Myometrial cell (primary cell): ENCODE measurements around the gene CYB5R2. TPM values are rescaled to one million over a fixed set of nuclear protein-coding genes. Genes with fewer than 3 reads are reported as not detected.

Experiments used
- total RNA-seq: library from RNA; depleted of rRNA; stranded (reverse); fragments of >200 nt; gene quantifications from 2 replicates; pipeline ENCODE4 v1.2.3, GENCODE V29; 2015

CYB5R2 gene
- 89.5 and 93.7 TPM in 2 replicates for total RNA-seq

DNA sequence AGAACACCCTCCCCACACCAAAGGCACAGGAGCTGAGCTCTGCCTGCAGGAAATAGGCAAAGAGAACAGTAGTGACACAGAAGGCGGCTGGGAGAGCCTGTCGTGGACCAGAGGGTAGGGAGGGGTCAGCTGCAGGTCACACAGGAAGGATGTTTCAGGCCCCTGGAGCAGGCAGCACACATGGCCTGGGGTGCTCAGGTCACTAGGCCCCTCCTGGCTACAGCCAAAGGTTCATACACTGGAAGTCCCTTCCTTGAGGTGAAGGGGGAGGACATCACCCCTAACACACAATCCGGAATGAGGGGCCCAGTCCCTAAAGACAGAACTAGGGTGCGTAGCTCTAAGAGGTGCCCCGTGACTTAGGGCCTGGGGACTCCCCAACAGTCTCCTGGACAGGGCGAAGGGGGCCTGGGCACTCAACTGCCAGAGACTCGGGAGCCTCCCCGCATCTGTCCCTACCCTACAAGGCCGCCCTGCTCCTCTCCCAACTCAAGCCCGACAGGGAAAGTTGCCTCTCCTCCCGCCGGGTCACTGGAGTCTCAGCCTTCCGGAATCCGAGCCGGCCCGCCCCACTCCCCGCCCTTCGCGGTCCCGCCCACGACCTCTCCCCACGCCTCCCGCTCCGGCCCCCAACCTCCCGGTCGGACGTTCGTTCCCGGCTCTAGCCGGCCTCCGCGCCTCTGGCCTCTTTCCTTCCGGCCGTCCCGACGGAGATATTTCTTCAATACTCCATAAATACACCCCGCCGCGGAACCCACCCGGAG, at the start of gene CYB5R2:
Gene CYB5R2, minus strand, starts transcription at position 541 of the 764 bp plus-strand sequence. CDS start 675 bp downstream, outside the sequence.

DNA sequence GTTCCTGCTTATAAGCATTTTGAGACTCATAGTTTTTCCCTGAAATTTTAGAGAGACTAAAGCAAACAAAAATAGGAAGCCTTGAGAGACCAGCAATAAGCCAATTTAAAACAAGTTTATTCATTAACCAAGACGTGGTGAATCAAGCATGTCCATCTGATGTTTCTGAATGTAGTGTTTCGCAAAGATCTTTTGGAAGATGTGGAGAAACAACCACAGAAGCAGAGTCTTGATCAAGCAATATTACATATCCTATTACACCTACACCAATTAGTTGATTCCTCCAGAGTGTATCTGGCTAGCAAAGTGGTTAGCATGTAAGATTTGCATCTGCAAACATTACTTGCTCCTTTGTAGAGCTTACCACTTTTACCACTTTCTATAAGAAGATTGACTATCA, 33.1 kb upstream of the CYB5R2 start, which contains the start of gene OVCH2:
Gene OVCH2, minus strand, starts transcription at position 101 of the 400 bp plus-strand sequence. Its CDS starts 83 bp downstream, at position 18.

Other genes with a start within 250 kb of the CYB5R2 start
- 0.53 TPM in 1 of 2 replicates, not detected in the other for gene OLFML1, start 188.0 kb downstream of the CYB5R2 start, total RNA-seq
- 3.7 and 5.2 TPM in 2 replicates for gene PPFIBP2, start 159.5 kb downstream of the CYB5R2 start, total RNA-seq
- not detected in 2 replicates for gene OVCH2, start 33.0 kb upstream of the CYB5R2 start, total RNA-seq
- gene OR5P2, start 123.4 kb upstream of the CYB5R2 start, total RNA-seq, result not detected in 2 replicates
- not detected in 2 replicates for gene OR5P3, start 157.3 kb upstream of the CYB5R2 start, total RNA-seq